ENCODE results near the gene SCCPDH.
"Not testable (repeated sequence)": the region's sequence is repeated elsewhere in the genome, so short reads cannot be mapped to it uniquely, and the experiment has no call there.

The SCCPDH gene

GRCh38 chr1:246805135-246805716 is 81.0 kb downstream of the SCCPDH start:
- H3K27ac Mint-ChIP-seq = no peak overlapping the region

GRCh38 chr1:246809473-246809872 is 85.3 kb downstream of the SCCPDH start:
- H3K36me3 Mint-ChIP-seq = no peaks in the 10 kb centered on the region
- H3K9me3 Mint-ChIP-seq (ENCODE audit: low read depth) = no peaks in the 10 kb centered on the region
- H3K4me3 Mint-ChIP-seq = no peak overlapping the region
- no peaks in the 10 kb centered on the region for H3K4me1 Mint-ChIP-seq (ENCODE audit: low read depth)
- H3K27me3 Mint-ChIP-seq = peaks cover 5% of the 10 kb centered on the region
- no peak overlapping the region for H3K27ac Mint-ChIP-seq

More at GRCh38 chr1:246805135-246805716, 81.0 kb downstream of the SCCPDH start:
- Mint-ChIP-seq H3K4me1 (ENCODE audit: low read depth) (no peaks in the 10 kb centered on the region), H3K4me3 (no peak overlapping the region), H3K36me3 (no peaks in the 10 kb centered on the region), H3K9me3 (ENCODE audit: low read depth) (no peaks in the 10 kb centered on the region), H3K27me3 (no peaks in the 10 kb centered on the region)

DNA sequence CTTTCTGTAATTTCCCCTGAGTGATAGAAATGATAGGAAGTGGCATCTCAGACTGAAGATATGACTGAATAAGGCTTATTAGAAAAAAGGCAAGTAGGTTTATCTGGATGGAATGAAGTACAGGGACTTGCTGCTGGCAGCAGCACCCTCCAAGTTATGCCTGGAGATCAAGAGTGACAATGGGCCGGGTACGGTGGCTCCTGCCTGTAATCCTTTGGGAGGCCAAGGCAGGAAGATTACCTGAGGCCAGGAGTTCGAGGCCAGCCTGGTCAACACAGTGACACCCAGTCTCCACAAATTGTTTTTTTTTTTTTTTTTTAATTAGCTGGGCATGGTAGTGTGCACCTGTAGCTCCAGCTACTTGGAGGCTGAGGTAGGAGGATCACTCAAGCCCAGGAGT is 87.8 kb downstream of the SCCPDH start:
- Mint-ChIP-seq H3K27me3 (peaks cover 7% of the 10 kb centered on the region), H3K9me3 (ENCODE audit: low read depth) (no peaks in the 10 kb centered on the region), H3K4me3 (no peak overlapping the region), H3K36me3 (no peaks in the 10 kb centered on the region), H3K27ac (no peak overlapping the region), H3K4me1 (ENCODE audit: low read depth) (peaks cover 2% of the 10 kb centered on the region)

DNA sequence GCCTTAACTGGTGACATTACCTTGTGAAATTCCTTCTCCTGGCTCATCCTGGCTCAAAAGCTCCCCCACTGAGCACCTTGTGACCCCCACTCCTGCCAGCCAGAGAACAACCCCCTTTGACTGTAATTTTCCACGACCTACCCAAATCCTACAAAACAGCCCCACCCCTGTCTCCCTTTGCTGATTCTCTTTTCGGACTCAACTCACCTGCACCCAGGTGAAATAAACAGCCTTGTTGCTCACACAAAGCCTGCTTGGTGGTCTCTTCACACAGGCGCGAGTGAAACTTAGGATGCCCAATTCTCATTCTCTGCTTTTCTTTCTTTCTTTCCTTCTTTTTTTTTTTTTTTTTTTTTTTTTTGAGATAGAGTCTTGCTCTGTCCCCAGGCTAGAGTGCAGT is 89.1 kb downstream of the SCCPDH start:
- not testable (repeated sequence) for H3K9me3 Mint-ChIP-seq (ENCODE audit: low read depth); H3K4me3 Mint-ChIP-seq; H3K36me3 Mint-ChIP-seq; H3K4me1 Mint-ChIP-seq (ENCODE audit: low read depth); H3K27me3 Mint-ChIP-seq; H3K27ac Mint-ChIP-seq

GRCh38 chr1:246814890-246815289 is 90.7 kb downstream of the SCCPDH start:
- peaks cover 7% of the 10 kb centered on the region for H3K27me3 Mint-ChIP-seq
- H3K27ac Mint-ChIP-seq = no peak overlapping the region
- H3K9me3 Mint-ChIP-seq (ENCODE audit: low read depth) = peaks cover 6% of the 10 kb centered on the region
- no peaks in the 10 kb centered on the region for H3K36me3 Mint-ChIP-seq
- peaks cover 2% of the 10 kb centered on the region for H3K4me1 Mint-ChIP-seq (ENCODE audit: low read depth)
- no peak overlapping the region for H3K4me3 Mint-ChIP-seq

DNA sequence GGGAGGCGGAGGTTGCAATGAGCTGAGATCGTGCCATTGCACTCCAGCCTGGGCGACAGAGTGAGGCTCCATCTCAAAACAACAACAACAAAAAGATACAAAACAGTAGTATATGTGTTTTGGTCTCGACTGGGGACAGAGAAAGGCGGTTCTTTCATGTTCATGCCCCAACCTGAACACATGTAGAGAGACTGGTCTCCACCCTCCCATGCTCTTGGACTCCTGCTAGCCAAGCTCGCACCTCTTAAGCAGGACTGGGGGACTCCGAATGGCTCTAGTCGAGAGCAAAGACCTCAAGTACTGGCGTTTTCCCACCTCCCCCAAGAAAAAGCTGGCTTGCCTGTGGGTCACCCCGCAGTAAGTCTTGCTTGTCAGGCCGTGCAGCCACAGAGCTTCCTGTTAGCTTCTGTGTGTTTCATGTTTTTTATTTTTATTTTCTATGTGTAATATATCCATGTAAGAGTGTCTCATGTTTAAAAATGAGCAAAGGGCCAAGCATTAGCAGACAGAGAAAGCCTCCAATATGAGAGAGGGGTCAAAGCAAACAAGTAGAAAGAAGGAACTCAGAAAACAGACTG is 91.6 kb downstream of the SCCPDH start:
- H3K4me1 Mint-ChIP-seq (ENCODE audit: low read depth) = peaks cover 5% of the 10 kb centered on the region

More for the DNA sequence above, 91.6 kb downstream of the SCCPDH start:
- Mint-ChIP-seq H3K27me3 (peaks cover 9% of the 10 kb centered on the region), H3K4me3 (no peak overlapping the region), H3K9me3 (ENCODE audit: low read depth) (peaks cover 6% of the 10 kb centered on the region), H3K36me3 (no peaks in the 10 kb centered on the region), H3K27ac (no peak overlapping the region)

Data from activated naive CD8-positive, alpha-beta T cell (primary cell).